ENCODE results near the gene ACER2.

Gene ACER2

DNA sequence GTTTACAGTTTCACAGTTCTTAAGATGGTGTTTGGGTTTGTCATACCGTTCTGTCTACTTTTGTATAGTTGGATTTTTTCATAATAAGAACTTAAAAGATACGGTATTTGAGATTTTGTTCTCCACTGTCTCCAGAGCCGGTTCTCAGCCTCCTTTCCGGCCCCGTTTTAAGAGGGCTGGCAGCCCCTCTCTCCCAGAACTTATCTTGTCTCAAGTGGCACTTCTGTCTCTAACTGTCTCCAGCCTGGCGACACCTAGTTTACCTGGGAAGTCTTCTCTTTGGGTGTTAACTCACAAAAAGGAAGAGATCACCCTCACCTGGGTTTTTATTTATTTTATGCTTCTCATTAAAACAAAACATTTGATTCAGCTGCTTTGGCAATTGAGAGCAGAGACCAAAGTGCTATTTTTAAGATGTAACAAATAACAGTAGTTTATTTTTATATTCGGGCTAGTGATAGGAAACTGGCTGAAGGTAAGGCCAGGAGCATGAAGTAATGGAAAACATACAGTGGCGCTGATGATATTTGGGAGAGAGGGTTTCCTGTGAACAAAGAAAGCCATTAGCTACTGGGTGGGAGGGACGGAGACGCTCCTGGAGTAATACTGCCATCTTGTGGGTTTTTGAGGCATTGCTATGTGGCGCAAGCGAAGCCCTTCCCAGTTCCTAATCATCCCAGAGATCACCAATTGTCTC, 48.3 kb downstream of the ACER2 start:
- FAIRE-seq, result peak; percentile 58

DNA sequence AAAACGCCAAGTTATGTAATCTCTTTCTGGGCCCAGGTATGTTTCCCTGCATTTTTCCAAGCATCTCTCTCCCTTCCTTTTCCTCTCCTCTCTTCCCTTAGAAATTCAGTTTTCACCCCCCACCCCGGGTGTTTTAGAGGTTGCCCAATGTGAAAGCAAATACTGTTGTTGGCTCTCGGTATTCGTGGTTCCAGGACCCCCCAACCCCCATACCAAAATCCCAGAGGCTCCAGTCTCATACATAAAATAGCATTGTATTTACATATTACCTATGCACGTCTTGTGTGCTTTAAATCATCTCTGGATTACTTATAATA, 48.8 kb downstream of the ACER2 start:
- no peak for FAIRE-seq

DNA sequence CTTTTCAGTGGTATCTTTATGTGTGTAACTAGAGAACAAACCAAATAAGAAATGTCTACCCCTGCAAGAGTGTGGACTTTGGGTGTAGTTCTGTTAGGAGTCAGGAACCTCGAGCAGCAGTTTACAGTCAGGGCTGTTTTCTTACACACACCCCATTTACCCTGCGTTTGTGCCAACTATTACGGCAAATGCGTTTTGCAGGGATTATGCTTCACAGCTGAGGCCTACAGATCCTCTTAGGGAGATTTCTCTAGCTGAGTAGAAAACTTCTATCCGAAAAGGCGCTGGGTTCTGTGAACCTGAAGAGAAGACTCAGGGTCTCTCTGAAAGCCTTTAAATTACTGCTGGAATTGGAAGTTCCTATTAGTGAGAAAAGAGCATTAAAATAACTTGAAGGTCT, 51.4 kb downstream of the ACER2 start:
- no peak for FAIRE-seq

DNA sequence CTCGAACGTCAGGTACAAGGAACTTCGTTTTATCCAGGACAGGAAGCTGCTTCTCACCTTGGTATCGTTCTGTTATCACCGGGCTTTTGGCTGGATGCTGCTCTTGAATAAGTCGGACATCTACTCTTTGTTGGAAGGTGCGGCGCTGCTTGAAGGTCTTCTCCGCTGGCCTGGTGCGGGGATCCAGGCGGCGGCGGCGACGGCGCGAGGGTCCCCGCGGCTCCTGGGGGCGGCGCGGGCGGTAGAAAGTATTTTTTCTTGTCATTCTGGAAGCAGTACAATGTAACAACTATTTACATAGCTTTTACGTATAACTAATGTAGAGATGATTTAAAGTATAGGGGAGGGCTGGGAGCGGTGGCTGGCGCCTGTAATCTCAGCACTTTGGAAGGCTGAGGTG, 52.3 kb downstream of the ACER2 start:
- FAIRE-seq, result no peak

DNA sequence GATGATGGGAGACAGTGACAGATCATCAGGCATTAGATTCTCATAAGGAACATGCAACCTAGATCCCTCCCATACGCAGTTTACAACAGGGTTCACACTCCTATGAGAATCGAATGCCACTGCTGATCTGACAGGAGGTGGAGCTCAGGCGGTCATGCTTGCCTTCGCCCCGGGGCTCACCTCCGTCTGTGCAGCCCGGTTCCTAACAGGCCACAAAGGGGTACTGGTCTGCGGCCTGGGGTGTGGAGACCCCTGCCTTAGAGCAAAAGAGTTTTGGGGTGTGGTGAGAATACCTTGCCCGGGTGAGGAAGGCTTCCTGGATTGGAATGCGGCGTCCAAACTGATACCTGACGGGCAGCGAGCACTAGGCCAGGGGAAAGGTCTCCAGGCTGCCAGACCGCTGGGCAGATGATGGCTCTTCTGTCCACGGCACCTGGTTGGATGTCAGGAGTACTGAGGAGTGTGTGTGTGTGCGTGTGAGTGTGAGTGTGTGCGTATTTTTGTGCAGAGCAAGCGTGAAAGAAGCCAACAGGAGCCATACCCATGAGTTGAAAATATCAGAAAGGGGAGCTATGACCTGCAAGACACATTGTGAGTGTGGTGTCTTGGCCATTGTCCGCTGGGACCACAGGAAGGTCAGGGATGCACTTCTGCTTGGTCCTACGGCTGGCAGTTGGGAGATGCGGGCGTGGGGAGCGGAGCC, 55.4 kb downstream of the ACER2 start:
- FAIRE-seq, result no peak

DNA sequence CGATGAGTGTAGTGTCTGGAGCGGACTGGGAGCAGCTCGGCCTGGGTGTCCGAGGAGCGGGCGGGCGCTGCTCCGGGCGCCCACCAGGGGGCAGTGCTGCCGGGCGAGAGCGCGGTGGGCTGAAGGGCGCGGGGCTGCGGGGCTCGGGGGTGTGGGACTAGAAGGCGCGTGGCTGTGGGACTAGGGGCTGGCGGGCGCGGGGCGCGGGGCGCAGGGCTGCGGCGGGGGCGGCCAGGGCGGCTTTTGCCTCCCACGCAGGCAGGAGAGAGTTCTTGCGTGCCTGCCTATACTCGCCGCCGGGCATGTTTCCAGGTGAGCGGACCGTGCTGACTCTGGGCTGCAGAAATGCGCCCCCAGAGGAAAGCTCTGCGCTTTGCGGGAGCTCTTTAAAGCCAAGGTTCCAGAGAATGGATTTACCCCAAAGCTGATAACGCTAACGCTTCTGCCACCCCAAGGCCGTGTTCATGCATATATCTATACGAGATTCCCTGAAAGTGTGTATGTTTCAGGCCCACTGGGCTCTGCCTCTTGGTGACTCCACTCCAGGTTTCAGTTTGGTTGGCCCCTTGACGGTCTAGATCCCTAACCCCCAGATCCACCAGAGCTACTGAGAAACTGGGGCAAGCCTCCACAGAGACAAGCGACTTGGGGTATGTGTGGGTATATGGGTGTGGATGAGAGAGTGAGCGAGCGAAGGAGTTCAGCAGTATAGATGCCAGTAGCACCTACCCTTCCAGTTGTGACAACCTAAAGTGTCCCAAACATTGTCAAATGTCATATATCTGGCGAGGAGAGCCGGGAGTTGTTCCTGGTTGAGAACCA, 56.2 kb downstream of the ACER2 start:
- no peak for FAIRE-seq

- FAIRE-seq, result no peak
These were observed 56.9 kb downstream of the ACER2 start for GRCh38 chr9:19465586-19466279.

- FAIRE-seq, result no peak
These were observed 57.5 kb downstream of the ACER2 start for GRCh38 chr9:19466280-19466639.

GRCh38 chr9:19469271-19469670, 60.5 kb downstream of the ACER2 start:
- no peak for FAIRE-seq

GRCh38 chr9:19470567-19470966, 61.8 kb downstream of the ACER2 start:
- no peak for FAIRE-seq

- no peak for FAIRE-seq
These were observed 62.3 kb downstream of the ACER2 start for GRCh38 chr9:19470981-19471650.

DNA sequence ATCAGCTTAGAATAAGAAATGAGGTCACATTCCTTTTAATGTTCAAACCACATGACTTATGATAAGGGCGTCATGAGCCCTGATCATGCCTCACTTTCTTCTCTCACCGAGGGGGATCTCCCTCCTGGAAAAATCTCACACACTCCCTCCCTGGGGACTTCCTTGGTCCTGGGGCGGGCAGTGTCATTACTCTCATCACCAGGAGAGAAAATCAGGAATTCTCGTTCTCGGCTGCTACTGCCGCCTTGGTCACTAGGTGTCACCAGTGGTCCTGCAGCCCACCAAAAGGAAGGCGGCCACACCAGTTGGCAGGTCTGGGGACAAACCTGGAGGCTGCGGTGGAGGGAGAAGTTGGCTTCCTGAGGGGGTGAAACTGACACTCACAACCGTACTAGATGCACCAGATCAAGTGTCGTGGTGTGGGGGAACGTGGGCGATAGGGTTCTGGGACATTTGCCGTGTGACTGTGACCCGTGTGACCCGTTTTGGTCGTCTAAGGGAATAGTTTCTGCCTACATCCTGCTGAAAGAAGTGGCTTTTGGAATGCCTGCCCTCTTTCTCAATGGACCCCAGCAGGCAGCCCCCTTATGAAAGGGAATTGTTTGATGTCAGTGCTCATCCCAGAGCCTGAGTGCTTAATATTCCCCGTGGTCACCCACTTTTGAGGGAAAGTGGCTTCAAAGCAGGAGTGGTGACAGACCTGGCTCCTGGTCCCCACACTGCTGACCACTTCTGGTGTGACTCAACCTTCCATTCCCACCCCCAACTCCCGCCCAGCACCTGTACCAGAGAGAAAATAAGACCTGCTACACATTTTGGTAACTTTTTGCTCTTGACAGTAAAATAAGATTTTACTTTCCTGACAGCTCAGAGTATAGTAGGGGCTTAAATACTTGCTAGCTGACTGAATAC, 63.2 kb downstream of the ACER2 start:
- no peak for FAIRE-seq

- FAIRE-seq, result no peak
These were observed 64.8 kb downstream of the ACER2 start for GRCh38 chr9:19473605-19474004.

GRCh38 chr9:19479874-19480273, 71.1 kb downstream of the ACER2 start:
- no peak for FAIRE-seq

- no peak for FAIRE-seq
These were observed 71.5 kb downstream of the ACER2 start for GRCh38 chr9:19480345-19480744.

DNA sequence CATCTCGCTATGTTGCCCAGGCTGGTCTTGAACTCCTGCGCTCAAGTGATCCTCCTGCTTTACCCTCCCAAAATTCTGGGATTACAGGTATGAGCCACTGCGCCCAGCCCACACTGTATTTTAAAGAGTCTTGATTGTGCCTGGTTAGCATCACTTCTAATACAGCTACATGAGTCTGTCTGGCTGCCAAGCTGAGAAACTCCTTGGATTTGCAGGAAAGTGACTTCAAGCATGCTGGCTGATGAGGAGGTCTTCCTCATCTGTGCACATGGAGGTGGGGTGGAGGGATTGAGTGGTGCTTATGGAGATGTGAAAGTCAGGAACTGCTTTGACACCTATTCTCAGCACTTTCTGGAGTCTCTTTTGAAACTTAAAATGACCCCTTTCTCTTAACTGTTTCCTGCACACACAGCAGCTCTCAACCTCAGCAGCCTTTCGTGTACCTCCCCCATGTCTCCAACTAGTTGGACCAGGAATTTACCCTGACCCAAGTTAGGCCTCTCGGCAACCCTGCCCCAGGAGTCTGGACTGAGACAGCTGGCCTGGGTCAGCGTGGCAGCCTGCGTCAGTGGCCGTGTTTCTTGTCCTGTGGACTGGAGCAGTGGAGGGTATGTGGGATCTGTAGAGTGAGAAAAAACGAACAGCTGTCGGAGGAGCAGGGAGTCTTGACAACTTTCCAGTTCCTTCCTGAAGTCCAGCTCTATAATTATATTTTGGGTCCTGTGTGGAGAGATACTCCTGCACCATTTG, 72.5 kb downstream of the ACER2 start:
- no peak for FAIRE-seq

GRCh38 chr9:19481971-19482404, 73.2 kb downstream of the ACER2 start:
- FAIRE-seq, result no peak

- no peak for FAIRE-seq
These were observed 75.9 kb downstream of the ACER2 start for GRCh38 chr9:19484699-19485098.

- no peak for FAIRE-seq
These were observed 76.4 kb downstream of the ACER2 start for GRCh38 chr9:19485193-19485592.

DNA sequence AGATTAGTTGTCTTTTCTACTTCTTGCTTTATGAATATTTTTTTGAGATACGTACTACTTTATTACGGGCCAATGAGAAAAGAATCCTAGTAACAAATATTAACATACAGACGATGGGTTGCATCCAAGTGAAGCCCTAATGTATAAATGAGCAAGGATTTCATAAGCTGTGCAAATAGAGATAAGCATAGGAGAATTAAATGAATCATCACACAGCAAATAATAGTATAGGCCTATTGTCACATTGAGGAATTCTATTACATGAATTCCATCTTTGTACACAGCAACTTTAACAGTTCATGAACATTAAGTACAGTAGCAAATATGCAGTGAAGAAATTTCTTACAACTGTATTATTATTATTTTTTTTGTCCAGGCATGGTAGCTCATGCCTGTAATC, 78.0 kb downstream of the ACER2 start:
- no peak for FAIRE-seq

GRCh38 chr9:19488721-19489120, 79.9 kb downstream of the ACER2 start:
- no peak for FAIRE-seq
